ENCODE measurements around the gene TADA1. TPM values are rescaled to one million over a fixed set of nuclear protein-coding genes. Genes with fewer than 3 reads are reported as not detected.

The TADA1 gene
- total RNA-seq, 1 experiment from 2014 or later = 5.2 TPM

DNA sequence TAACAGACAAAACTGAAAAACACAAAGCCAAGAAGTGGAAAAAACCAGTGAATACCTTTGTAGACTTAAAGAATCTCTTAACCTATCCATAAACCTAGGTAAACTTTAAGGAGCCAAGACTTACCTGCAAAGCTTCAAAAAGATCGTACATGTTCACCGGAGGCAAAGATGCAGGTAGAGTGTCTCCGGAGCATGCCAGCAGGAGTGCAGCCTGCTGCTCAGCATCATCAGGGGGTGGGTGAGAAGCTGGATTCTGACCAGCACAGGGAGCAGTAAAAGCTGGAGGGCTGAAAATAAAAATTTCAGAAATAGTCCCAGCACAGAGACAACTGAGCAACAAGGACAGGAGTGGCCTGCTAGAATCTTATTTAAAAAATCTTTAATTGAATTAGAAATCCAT is 18.1 kb downstream of the TADA1 start:
- H3K4me3 ChIP-seq = no peak overlapping the region

DNA sequence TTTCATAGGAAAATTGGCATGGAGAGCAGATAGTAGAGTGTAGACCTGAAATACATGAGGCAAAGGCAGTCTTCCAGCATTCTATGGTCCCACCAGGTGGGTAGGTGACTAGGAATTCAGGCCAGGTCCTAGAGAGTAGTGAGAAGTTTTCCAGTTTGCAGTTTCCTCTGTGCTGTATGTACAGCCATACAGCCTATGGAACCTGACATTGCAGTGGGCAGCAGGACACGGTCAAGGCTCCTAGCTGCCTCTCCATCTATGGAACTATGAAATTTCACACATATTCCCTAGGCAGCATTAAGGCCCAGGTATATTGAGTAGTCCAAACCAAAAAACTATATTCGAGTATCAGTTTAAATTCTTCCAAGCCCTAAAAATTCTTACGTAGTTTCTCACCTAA is 20.5 kb downstream of the TADA1 start:
- Histone ChIP-seq H3F3A (ENCODE audit: insufficient read depth, low read depth) (peaks cover 8% of the 10 kb centered on the region; the same call in 1 of the 2 replicates), H3K4me1 (replicated peaks; ENCODE audit: insufficient read depth) (no peaks in the 10 kb centered on the region), H3K27ac (no peak overlapping the region), H2AFZ (no peak overlapping the region), H3K4me2 (no peak overlapping the region), H3K79me2 (ENCODE audit: low read depth) (no peaks in the 10 kb centered on the region), H3K9me3 (ENCODE audit: insufficient read depth, low read depth) (no peaks in the 10 kb centered on the region), H3K27me3 (ENCODE audit: insufficient read depth, low read depth) (no peaks in the 10 kb centered on the region), H3K36me3 (ENCODE audit: low read depth) (peaks cover 16% of the 10 kb centered on the region; the same call in 1 of the 2 replicates), H3K9me2 (ENCODE audit: insufficient read depth) (no peaks in the 10 kb centered on the region), H4K20me1 (ENCODE audit: insufficient read depth) (peaks cover 7% of the 10 kb centered on the region), H3K4me3 (no peak overlapping the region)
- no TSS peak for BruUV-seq (replicated peaks)
- no peak for DNase-seq
- CTCF ChIA-PET = interaction anchor here (0.6 kb wide), 1 partner anchor 697 kb away, joined by 4 read pairs; no protein-coding TSS in a partner anchor
- POLR2A ChIA-PET (ENCODE audit: unreplicated experiment) = no interaction called here
- intact Hi-C loops (cut with micrococcal nuclease; ENCODE audit: unreplicated experiment) = loop anchor here (10.0 kb wide), 1 partner anchor 269 kb away; no protein-coding TSS in a partner anchor
- TF ChIP-seq, protein P1, sequence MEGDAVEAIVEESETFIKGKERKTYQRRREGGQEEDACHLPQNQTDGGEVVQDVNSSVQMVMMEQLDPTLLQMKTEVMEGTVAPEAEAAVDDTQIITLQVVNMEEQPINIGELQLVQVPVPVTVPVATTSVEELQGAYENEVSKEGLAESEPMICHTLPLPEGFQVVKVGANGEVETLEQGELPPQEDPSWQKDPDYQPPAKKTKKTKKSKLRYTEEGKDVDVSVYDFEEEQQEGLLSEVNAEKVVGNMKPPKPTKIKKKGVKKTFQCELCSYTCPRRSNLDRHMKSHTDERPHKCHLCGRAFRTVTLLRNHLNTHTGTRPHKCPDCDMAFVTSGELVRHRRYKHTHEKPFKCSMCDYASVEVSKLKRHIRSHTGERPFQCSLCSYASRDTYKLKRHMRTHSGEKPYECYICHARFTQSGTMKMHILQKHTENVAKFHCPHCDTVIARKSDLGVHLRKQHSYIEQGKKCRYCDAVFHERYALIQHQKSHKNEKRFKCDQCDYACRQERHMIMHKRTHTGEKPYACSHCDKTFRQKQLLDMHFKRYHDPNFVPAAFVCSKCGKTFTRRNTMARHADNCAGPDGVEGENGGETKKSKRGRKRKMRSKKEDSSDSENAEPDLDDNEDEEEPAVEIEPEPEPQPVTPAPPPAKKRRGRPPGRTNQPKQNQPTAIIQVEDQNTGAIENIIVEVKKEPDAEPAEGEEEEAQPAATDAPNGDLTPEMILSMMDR (conservative IDR thresholded peaks at IDR 0.05) = no peak
- no peak for TF ChIP-seq EZH2 (IDR thresholded peaks at IDR 0.05; ENCODE audit: low read depth)

More for the DNA sequence above, 18.1 kb downstream of the TADA1 start:
- H3K4me1 ChIP-seq (replicated peaks; ENCODE audit: insufficient read depth) = no peaks in the 10 kb centered on the region
- POLR2A ChIA-PET (ENCODE audit: unreplicated experiment) = no interaction called here
- intact Hi-C loops (cut with micrococcal nuclease; ENCODE audit: unreplicated experiment) = loop anchor here (10.0 kb wide), 1 partner anchor 267 kb away; no protein-coding TSS in a partner anchor
- H3K27me3 ChIP-seq (ENCODE audit: insufficient read depth, low read depth) = no peaks in the 10 kb centered on the region
- H3K4me2 ChIP-seq = no peak overlapping the region
- peaks cover 7% of the 10 kb centered on the region for H4K20me1 ChIP-seq (ENCODE audit: insufficient read depth)
- no peaks in the 10 kb centered on the region for H3K9me3 ChIP-seq (ENCODE audit: insufficient read depth, low read depth)
- no peaks in the 10 kb centered on the region for H3K9me2 ChIP-seq (ENCODE audit: insufficient read depth)
- H3K36me3 ChIP-seq (ENCODE audit: low read depth) = peaks cover 14% of the 10 kb centered on the region
- no peak overlapping the region for H2AFZ ChIP-seq
- TF ChIP-seq, protein P1 (conservative IDR thresholded peaks at IDR 0.05) = no peak
- TF ChIP-seq EZH2 (IDR thresholded peaks at IDR 0.05; ENCODE audit: low read depth) = no peak
- H3K27ac ChIP-seq = no peak overlapping the region
- H3F3A ChIP-seq (ENCODE audit: insufficient read depth, low read depth) = peaks cover 3% of the 10 kb centered on the region; the same call in 1 of the 2 replicates
- no peaks in the 10 kb centered on the region for H3K79me2 ChIP-seq (ENCODE audit: low read depth)
- no peak for DNase-seq
- CTCF ChIA-PET = no interaction called here
- no TSS peak for BruUV-seq (replicated peaks)

DNA sequence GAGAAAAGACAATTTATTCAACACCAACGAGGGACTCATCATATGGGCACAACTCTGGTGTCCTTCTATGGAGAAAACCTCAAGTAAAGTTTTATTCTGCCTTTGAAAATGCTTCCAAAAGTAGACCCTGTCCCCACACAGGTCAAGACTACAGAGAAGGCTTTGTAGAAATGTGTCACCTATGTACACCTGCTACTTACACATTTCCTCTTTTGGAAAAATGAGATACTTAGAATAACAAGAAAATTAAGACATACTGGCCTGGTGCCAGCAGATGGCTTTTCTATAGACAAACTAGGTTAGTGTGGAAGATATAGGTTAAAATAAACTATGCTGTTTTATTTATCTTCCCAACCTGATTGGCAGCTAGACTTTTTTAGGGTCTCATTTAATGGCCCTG is 23.1 kb downstream of the TADA1 start:
- no peak overlapping the region for H3K4me2 ChIP-seq
- intact Hi-C loops (cut with micrococcal nuclease; ENCODE audit: unreplicated experiment) = loop anchor here (10.0 kb wide), 1 partner anchor 272 kb away; no protein-coding TSS in a partner anchor
- H4K20me1 ChIP-seq (ENCODE audit: insufficient read depth) = peaks cover 11% of the 10 kb centered on the region
- TF ChIP-seq, protein P1 (conservative IDR thresholded peaks at IDR 0.05) = no peak
- TF ChIP-seq EZH2 (IDR thresholded peaks at IDR 0.05; ENCODE audit: low read depth) = no peak
- H3K79me2 ChIP-seq (ENCODE audit: low read depth) = no peaks in the 10 kb centered on the region
- ChIA-PET CTCF (no interaction called here), POLR2A (ENCODE audit: unreplicated experiment) (no interaction called here)
- H2AFZ ChIP-seq = no peak overlapping the region
- H3K9me3 ChIP-seq (ENCODE audit: insufficient read depth, low read depth) = no peaks in the 10 kb centered on the region
- H3K27ac ChIP-seq = no peak overlapping the region
- H3K9me2 ChIP-seq (ENCODE audit: insufficient read depth) = no peaks in the 10 kb centered on the region
- no peak overlapping the region for H3K4me3 ChIP-seq
- peaks cover 20% of the 10 kb centered on the region for H3K36me3 ChIP-seq (ENCODE audit: low read depth)
- BruUV-seq (replicated peaks) = no TSS peak
- H3K4me1 ChIP-seq (replicated peaks; ENCODE audit: insufficient read depth) = no peaks in the 10 kb centered on the region
- no peaks in the 10 kb centered on the region for H3K27me3 ChIP-seq (ENCODE audit: insufficient read depth, low read depth)
- DNase-seq = no peak
- H3F3A ChIP-seq (ENCODE audit: insufficient read depth, low read depth) = peaks cover 8% of the 10 kb centered on the region; the same call in 1 of the 2 replicates

Data from PC-9 (cell line).